ENCODE measurements around the gene LRRFIP1. TPM values are rescaled to one million over a fixed set of nuclear protein-coding genes. Genes with fewer than 3 reads are reported as not detected.

LRRFIP1 gene
- total and polyA plus RNA-seq, 2 of the 13 experiments (the other 11 are each of a cell fraction or from before 2014, with no cell fraction given), result 15.9 to 40.5 TPM

- TF ChIP-seq SP5 (CRISPR knock-in tag; IDR thresholded peaks at IDR 0.05; ENCODE audit: borderline replicate concordance, low read depth) (peak; percentile 59; the same call in 1 of the 2 replicates), SATB2 (CRISPR knock-in tag; IDR thresholded peaks at IDR 0.05) (no peak), HDAC6 (IDR thresholded peaks at IDR 0.05; ENCODE audit: low read depth, low read length) (no peak), ZNF510 (CRISPR knock-in tag; IDR thresholded peaks at IDR 0.05; ENCODE audit: low read depth) (no peak), HMGXB3 (CRISPR knock-in tag; IDR thresholded peaks at IDR 0.05; ENCODE audit: borderline replicate concordance) (no peak), CREB3 (CRISPR knock-in tag; IDR thresholded peaks at IDR 0.05) (0 out of 2 replicates have a peak, but pooled peaks have one; percentile 60), THYN1 (CRISPR knock-in tag; IDR thresholded peaks at IDR 0.05; ENCODE audit: borderline replicate concordance, low read depth) (no peak), SALL1 (CRISPR knock-in tag; IDR thresholded peaks at IDR 0.05) (peak; percentile 93), RCOR2 (CRISPR knock-in tag; IDR thresholded peaks at IDR 0.05) (no peak), ZSCAN5A (CRISPR knock-in tag; IDR thresholded peaks at IDR 0.05; ENCODE audit: borderline replicate concordance) (no peak), XRCC5 (optimal IDR thresholded peaks at IDR 0.05; ENCODE audit: low read length) (peak; percentile 46), KAT8 (CRISPR knock-in tag; IDR thresholded peaks at IDR 0.05) (peak; percentile 59), TBX2 (CRISPR knock-in tag; IDR thresholded peaks at IDR 0.05; ENCODE audit: borderline replicate concordance) (peak; percentile 57; the same call in 1 of the 2 replicates), ZBTB34 (CRISPR knock-in tag; IDR thresholded peaks at IDR 0.05) (no peak), ZNF563 (CRISPR knock-in tag; IDR thresholded peaks at IDR 0.05) (no peak), ZNF576 (CRISPR knock-in tag; IDR thresholded peaks at IDR 0.05) (no peak), TCF12 (IDR thresholded peaks at IDR 0.05) (no peak), TCF12 (CRISPR knock-in tag; IDR thresholded peaks at IDR 0.05) (0 out of 2 replicates have a peak, but pooled peaks have one; percentile 24), HMG20A (CRISPR knock-in tag; IDR thresholded peaks at IDR 0.05; ENCODE audit: borderline replicate concordance) (0 out of 2 replicates have a peak, but pooled peaks have one; percentile 18)
Observed at GRCh38 chr2:237674731-237675276, 47.4 kb downstream of the LRRFIP1 start (continued).

Data from HepG2 (cell line).